IMR-90 (cell line): ENCODE results near the gene KCNMA1. TPM values are rescaled to one million over a fixed set of nuclear protein-coding genes. Genes with fewer than 3 reads are reported as not detected.

Experiments used
- ATAC-seq: fragments of 200-7000 bp; cut with Tn5 transposase; 2 replicates; pipeline ENCODE4 v1.9.1; 2020; ENCODE audit warnings: low read depth, mild to moderate bottlenecking, moderate library complexity
- BruUV-seq: library from RNA; stranded (reverse); fragments of 400-500 nt; replicated peaks from 2 replicates; lab custom pipeline; 2021; lab: Mats Ljungman, UMichigan
- CTCF ChIA-PET: fragments of 300-600 bp; formaldehyde crosslinking; extraction: SDS; loops from one replicate; lab custom pipeline; 2021; ENCODE audit warnings: antibody characterized with exemption; lab: Yijun Ruan, JAX
- POLR2A ChIA-PET: fragments of 300-600 bp; sonication (Branson Sonifier 250); formaldehyde crosslinking; loops from one replicate; lab custom pipeline; 2022; ENCODE audit warnings: antibody characterized with exemption; ENCODE audit not compliant: unreplicated experiment; lab: Charles Lee
- DNase-seq: peaks from one replicate; pipeline ENCODE4 v3.0.0; 2013
- H2AFZ ChIP-seq: replicated peaks from 2 replicates; pipeline ENCODE3; 2013; ENCODE audit warnings: low read length, mild to moderate bottlenecking; ENCODE audit not compliant: poor library complexity
- H2AK5ac ChIP-seq: 2 replicates; pipeline ENCODE4 v1.6.1; 2013; ENCODE audit warnings: low read depth, low read length, inconsistent platforms
- H2AK9ac ChIP-seq: replicated peaks from 2 replicates; pipeline ENCODE3; 2013; ENCODE audit warnings: mild to moderate bottlenecking, low read depth, low read length, moderate library complexity; ENCODE audit not compliant: poor library complexity
- H2BK120ac ChIP-seq: 2 replicates; pipeline ENCODE4 v1.6.1; 2013; ENCODE audit warnings: low read depth, low read length, inconsistent platforms
- H2BK15ac ChIP-seq: 3 replicates; pipeline ENCODE4 v1.6.1; 2013; ENCODE audit warnings: low read depth, low read length, inconsistent platforms
- H2BK20ac ChIP-seq: 2 replicates; pipeline ENCODE4 v1.6.1; 2013; ENCODE audit warnings: low read depth, mild to moderate bottlenecking, inconsistent platforms, low read length, moderate library complexity
- H2BK5ac ChIP-seq: 2 replicates; pipeline ENCODE4 v1.6.1; 2013; ENCODE audit warnings: mild to moderate bottlenecking, low read depth, low read length, inconsistent platforms; ENCODE audit not compliant: poor library complexity, severe bottlenecking
- H3K14ac ChIP-seq: replicated peaks from 2 replicates; pipeline ENCODE4 v1.6.1; 2013; ENCODE audit warnings: low read depth, low read length, inconsistent platforms
- H3K18ac ChIP-seq: 2 replicates; pipeline ENCODE4 v1.6.1; 2013; ENCODE audit warnings: low read depth, low read length, control low read depth
- H3K23ac ChIP-seq: 2 replicates; pipeline ENCODE4 v1.6.1; 2013; ENCODE audit warnings: low read depth, low read length, inconsistent platforms
- H3K27ac ChIP-seq: 2 replicates; pipeline ENCODE4 v1.5.1; 2013; ENCODE audit warnings: mild to moderate bottlenecking, control low read depth, low read length; ENCODE audit not compliant: insufficient read depth
- H3K27me3 ChIP-seq: 2 replicates; pipeline ENCODE4 v1.6.1; 2013; ENCODE audit warnings: low read length; ENCODE audit not compliant: control insufficient read depth, insufficient read depth
- H3K36me3 ChIP-seq: 2 replicates; pipeline ENCODE4 v1.6.1; 2013; ENCODE audit warnings: low read length, mixed read lengths; ENCODE audit not compliant: control insufficient read depth, insufficient read depth
- H3K4ac ChIP-seq: 2 replicates; pipeline ENCODE4 v1.6.1; 2013; ENCODE audit warnings: low read depth, low read length, inconsistent platforms
- H3K4me1 ChIP-seq: 2 replicates; pipeline ENCODE4 v1.6.1; 2013; ENCODE audit warnings: low read length, mixed read lengths; ENCODE audit not compliant: control insufficient read depth, insufficient read depth
- H3K4me2 ChIP-seq: 2 replicates; pipeline ENCODE4 v1.6.1; 2013; ENCODE audit warnings: low read depth, mild to moderate bottlenecking, control low read depth, low read length, moderate library complexity
- H3K4me3 ChIP-seq: 2 replicates; pipeline ENCODE4 v1.5.1; 2013; ENCODE audit warnings: low read depth, mild to moderate bottlenecking, control low read depth, low read length, moderate library complexity; ENCODE audit not compliant: insufficient read depth
- H3K56ac ChIP-seq: 2 replicates; pipeline ENCODE4 v1.6.1; 2013; ENCODE audit warnings: low read length, inconsistent platforms; ENCODE audit not compliant: insufficient read depth; ENCODE audit errors: extremely low read depth
- H3K79me1 ChIP-seq, 2 experiments: 2 replicates each; pipeline ENCODE4 v1.6.1; 2013; ENCODE audit warnings: low read length in 2 of 2, inconsistent platforms in 1 of 2, low read depth in 1 of 2
- H3K9ac ChIP-seq: 2 replicates; pipeline ENCODE4 v1.6.1; 2013; ENCODE audit warnings: low read depth, low read length, control low read depth
- H3K9me1 ChIP-seq: 2 replicates; pipeline ENCODE4 v1.6.1; 2013; ENCODE audit warnings: low read length, inconsistent platforms; ENCODE audit not compliant: insufficient read depth
- H3K9me3 ChIP-seq: 2 replicates; pipeline ENCODE4 v1.6.1; 2013; ENCODE audit warnings: low read length; ENCODE audit not compliant: control insufficient read depth, insufficient read depth
- H4K20me1 ChIP-seq: 2 replicates; pipeline ENCODE4 v1.6.1; 2013; ENCODE audit warnings: low read length, inconsistent platforms; ENCODE audit not compliant: insufficient read depth
- H4K5ac ChIP-seq: 2 replicates; pipeline ENCODE4 v1.6.1; 2013; ENCODE audit warnings: mild to moderate bottlenecking, low read depth, low read length, control low read depth
- H4K8ac ChIP-seq, 2 experiments: 2 replicates each; pipeline ENCODE4 v1.6.1; 2013; ENCODE audit warnings: low read depth in 2 of 2, low read length in 2 of 2, control low read depth in 1 of 2, inconsistent platforms in 1 of 2
- H4K91ac ChIP-seq: 2 replicates; pipeline ENCODE4 v1.6.1; 2013; ENCODE audit warnings: low read depth, low read length, inconsistent platforms; ENCODE audit not compliant: insufficient read depth
- BHLHE40 ChIP-seq: fragments of 150-350 bp; IDR thresholded peaks from 2 replicates; pipeline ENCODE4 v1.6.1; 2016; ENCODE audit warnings: mild to moderate bottlenecking, low read depth, low read length
- MAZ ChIP-seq: IDR thresholded peaks from 2 replicates; pipeline ENCODE4 v1.6.1; 2012; ENCODE audit warnings: low read depth, mild to moderate bottlenecking, low read length, improper control_type of control experiment, moderate library complexity, borderline replicate concordance
- NFE2L2 ChIP-seq: fragments of 150-350 bp; IDR thresholded peaks from 2 replicates; pipeline ENCODE4 v1.6.1; 2016; ENCODE audit warnings: low read depth, mild to moderate bottlenecking, low read length
- RFX5 ChIP-seq: IDR thresholded peaks from 2 replicates; pipeline ENCODE4 v1.8.0; 2012; ENCODE audit warnings: low read depth, mild to moderate bottlenecking, low read length, moderate library complexity
- SMC3 ChIP-seq: fragments of 150-350 bp; IDR thresholded peaks from 2 replicates; pipeline ENCODE4 v1.6.1; 2016; ENCODE audit warnings: low read depth, mild to moderate bottlenecking, antibody characterized with exemption, low read length, moderate library complexity
- WGBS, 2 experiments: methylation state at CpG; one replicate each; pipeline versions ENCODE4 v1.1.5 to v1.1.7; 2013; ENCODE audit warnings: missing lambda C conversion rate in 2 of 2; ENCODE audit not compliant: insufficient read length in 1 of 2; ENCODE audit errors: extremely low coverage in 2 of 2; 5-methylcytosine and 5-hydroxymethylcytosine counted together
- dilution Hi-C: fragments of 300-500 bp; cut with HindIII; formaldehyde crosslinking; loops from one replicate; pipeline ENCODE4 v1.14.3; 2018; ENCODE audit warnings: low sequenced_read_pairs; ENCODE audit not compliant: unreplicated experiment
- in situ Hi-C: fragments of 300-500 bp; cut with MboI; formaldehyde crosslinking; loops from 3 replicates; pipeline ENCODE4 v1.14.3; 2019; ENCODE audit warnings: low sequenced_read_pairs, inconsistent platforms, mixed read lengths
- intact Hi-C: fragments of 100-400 bp; cut with micrococcal nuclease; formaldehyde crosslinking; loops from 2 replicates; pipeline ENCODE4 v1.10.0; 2022
- polyA plus RNA-seq, 3 experiments: library from polyadenylated mRNA; depleted of rRNA; stranded (reverse); fragments of >200 nt; gene quantifications; 2 replicates each; pipeline ENCODE4 v1.2.3, GENCODE V29; 2012; ENCODE audit warnings: low replicate concordance in 1 of 3
- total RNA-seq: library from RNA; depleted of rRNA; stranded (reverse); fragments of >200 nt; gene quantifications from 2 replicates; pipeline ENCODE4 v1.2.3, GENCODE V29; 2012
- TF ChIP-seq, protein P1 (sequence below): fragments of 150-350 bp; IDR thresholded peaks from 2 replicates; pipeline ENCODE4 v1.6.1; 2016; ENCODE audit warnings: low read depth, mild to moderate bottlenecking, low read length, moderate library complexity, borderline replicate concordance

The KCNMA1 gene
- total and polyA plus RNA-seq, 2 of the 4 experiments (the other 2 are of a cell fraction), result 25.6 to 29.6 TPM

DNA sequence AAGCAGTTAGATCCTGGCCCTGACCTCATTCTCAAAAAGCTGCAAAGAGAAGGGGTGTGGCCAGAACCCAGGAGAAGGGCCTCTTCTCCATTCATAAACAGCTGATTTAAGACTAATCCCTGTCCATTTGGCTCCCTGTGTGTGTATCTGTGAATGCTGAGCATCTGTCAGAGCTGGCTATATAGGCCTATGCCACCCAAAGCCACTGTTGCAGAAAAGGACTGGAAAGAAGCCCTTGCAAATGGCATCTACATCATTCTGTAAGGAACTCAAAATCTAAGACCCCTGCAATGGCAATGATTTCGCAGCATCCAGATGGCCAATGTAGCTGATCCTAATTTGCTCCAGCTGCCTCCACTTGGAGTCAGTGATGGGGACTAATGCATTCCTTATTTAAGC lies 384.5 kb downstream of the KCNMA1 start:
- in situ Hi-C loops (loop anchor here (5.0 kb wide), 1 partner anchor 389 kb away; no protein-coding TSS in a partner anchor), intact Hi-C loops (loop anchor here (5.0 to 10.0 kb wide), 3 partner anchors 139 to 459 kb away; no protein-coding TSS in a partner anchor), dilution Hi-C loops (no loop called here)
- Histone ChIP-seq H2BK120ac (no peak overlapping the region; the same call in 1 of the 2 replicates), H3K9ac (no peak overlapping the region), H3K27ac (no peak overlapping the region), H3K36me3 (no peaks in the 10 kb centered on the region), H3K4me1 (peaks cover 5% of the 10 kb centered on the region), H3K9me1 (0 out of 2 replicates have a peak, but pooled peaks cover 8% of the 10 kb centered on the region), H2BK15ac (no peak overlapping the region), H4K5ac (no peak overlapping the region), H2AK9ac (no peak overlapping the region), H3K79me1 (no peaks in the 10 kb centered on the region), H4K8ac (no peak overlapping the region), H3K4ac (no peak overlapping the region), H3K4me3 (no peak overlapping the region), H2BK5ac (no peak overlapping the region), H2AFZ (no peak overlapping the region), H2BK20ac (0 out of 2 replicates have a peak overlapping the region, but pooled peaks have one; percentile 6), H3K27me3 (no peaks in the 10 kb centered on the region), H4K91ac (no peak overlapping the region), H2AK5ac (no peak overlapping the region), H3K4me2 (no peak overlapping the region), H4K20me1 (no peaks in the 10 kb centered on the region), H3K14ac (no peak overlapping the region), H3K23ac (no peak overlapping the region), H3K56ac (no peak overlapping the region), H3K9me3 (no peaks in the 10 kb centered on the region), H3K18ac (no peak overlapping the region)
- BruUV-seq, result no TSS peak
- DNase-seq (no peak), ATAC-seq (peak; percentile 67)
- CTCF ChIA-PET, result interaction anchor here (0.7 to 1.2 kb wide), 3 partner anchors 14 to 388 kb away, joined by 4 read pairs; no protein-coding TSS in a partner anchor
- POLR2A ChIA-PET, result no interaction called here
- TF ChIP-seq, protein P1, sequence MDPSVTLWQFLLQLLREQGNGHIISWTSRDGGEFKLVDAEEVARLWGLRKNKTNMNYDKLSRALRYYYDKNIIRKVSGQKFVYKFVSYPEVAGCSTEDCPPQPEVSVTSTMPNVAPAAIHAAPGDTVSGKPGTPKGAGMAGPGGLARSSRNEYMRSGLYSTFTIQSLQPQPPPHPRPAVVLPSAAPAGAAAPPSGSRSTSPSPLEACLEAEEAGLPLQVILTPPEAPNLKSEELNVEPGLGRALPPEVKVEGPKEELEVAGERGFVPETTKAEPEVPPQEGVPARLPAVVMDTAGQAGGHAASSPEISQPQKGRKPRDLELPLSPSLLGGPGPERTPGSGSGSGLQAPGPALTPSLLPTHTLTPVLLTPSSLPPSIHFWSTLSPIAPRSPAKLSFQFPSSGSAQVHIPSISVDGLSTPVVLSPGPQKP, result no peak
- TF ChIP-seq RFX5 (no peak), BHLHE40 (no peak), SMC3 (no peak), MAZ (no peak), NFE2L2 (no peak)
- no CpG with 5 or more reads among the region's 1 CpG for WGBS, 2 experiments
